B cell (primary cell): ENCODE data around the gene PAFAH2.

Experiments used
- CTCF ChIP-seq: fragments of 200-600 bp; IDR thresholded peaks from one replicate; pipeline ENCODE4 v1.8.0; 2022; ENCODE audit warnings: antibody characterized with exemption, mild to moderate bottlenecking
- EZH2 ChIP-seq: IDR thresholded peaks from 2 replicates; pipeline ENCODE4 v1.6.1; 2012; ENCODE audit warnings: borderline replicate concordance, low read depth, mild to moderate bottlenecking, moderate library complexity, low read length; ENCODE audit not compliant: insufficient read depth, poor library complexity, severe bottlenecking

GRCh38 chr1:26028490-26028980 is 30.7 kb upstream of the PAFAH2 start:
- TF ChIP-seq CTCF (no peak), EZH2 (no peak)
